ENCODE results near the gene TTLL8. TPM values are rescaled to one million over a fixed set of nuclear protein-coding genes. Genes with fewer than 3 reads are reported as not detected.
"Not testable (repeated sequence)": the region's sequence is repeated elsewhere in the genome, so short reads cannot be mapped to it uniquely, and the experiment has no call there.

TTLL8 gene
- total RNA-seq, 1 experiment from 2014 or later = not detected

GRCh38 chr22:49989826-49990225, 68.3 kb downstream of the TTLL8 start:
- DNase-seq (ENCODE audit: low read depth) = not testable (repeated sequence)

- no peak for DNase-seq (ENCODE audit: low read depth)
Measured at GRCh38 chr22:49986325-49986724, 71.8 kb downstream of the TTLL8 start.

- peak; percentile 19 for DNase-seq (ENCODE audit: low read depth)
Measured at GRCh38 chr22:49983148-49984042, 74.7 kb downstream of the TTLL8 start.

- DNase-seq (ENCODE audit: low read depth) = not testable (repeated sequence)
Measured at GRCh38 chr22:49981799-49982198, 76.3 kb downstream of the TTLL8 start.

DNA sequence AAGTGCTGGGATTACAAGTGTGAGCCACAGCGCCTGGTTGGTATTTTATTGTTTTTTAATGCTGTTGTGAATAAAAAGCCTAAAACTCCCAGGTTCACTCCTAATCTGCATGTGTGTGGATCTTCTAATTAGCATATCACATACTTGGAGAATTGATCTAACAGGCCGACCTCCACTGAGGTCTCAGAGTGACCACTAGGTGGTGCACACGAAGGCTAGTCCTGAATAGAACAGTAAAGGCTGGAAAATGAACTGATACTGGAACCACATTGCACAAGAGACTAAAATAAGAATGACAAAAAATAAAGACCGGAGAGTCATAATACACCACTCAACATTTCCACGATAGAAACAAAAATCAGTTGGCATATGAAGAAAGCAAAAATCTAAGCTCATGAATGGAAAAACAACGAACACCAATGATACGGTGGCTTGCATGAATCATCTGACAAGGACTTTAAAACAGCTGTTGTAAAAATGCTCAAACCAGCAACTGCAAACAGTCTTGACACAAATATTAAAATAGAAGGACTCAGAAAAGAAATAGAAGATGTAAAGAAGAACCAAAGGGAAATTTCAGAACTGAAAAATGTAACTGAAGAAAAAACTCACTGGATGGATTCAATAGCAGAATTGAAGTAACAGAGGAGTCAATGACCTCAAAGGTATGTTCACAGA, 78.4 kb downstream of the TTLL8 start:
- DNase-seq (ENCODE audit: low read depth) = peak; percentile 32

DNA sequence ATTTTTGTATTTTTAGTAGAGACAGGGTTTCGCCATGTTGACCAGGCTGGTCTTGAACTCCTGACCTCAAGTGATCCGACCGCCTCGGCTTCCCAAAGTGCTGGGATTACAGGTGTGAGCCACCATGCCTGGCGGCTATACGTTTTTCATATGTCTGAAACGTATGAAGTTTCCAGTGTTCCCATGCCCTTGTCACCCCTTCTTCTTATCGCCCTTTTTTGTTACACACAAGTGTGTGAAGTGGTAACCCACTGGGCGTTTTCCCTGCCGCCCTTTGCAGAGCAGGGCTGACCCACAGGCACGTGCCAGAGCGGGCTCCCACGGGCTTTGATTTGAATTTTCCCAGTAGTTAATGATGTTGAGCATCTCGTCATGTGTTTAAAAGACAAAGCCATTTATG, 80.5 kb downstream of the TTLL8 start:
- no peak for DNase-seq (ENCODE audit: low read depth)

DNA sequence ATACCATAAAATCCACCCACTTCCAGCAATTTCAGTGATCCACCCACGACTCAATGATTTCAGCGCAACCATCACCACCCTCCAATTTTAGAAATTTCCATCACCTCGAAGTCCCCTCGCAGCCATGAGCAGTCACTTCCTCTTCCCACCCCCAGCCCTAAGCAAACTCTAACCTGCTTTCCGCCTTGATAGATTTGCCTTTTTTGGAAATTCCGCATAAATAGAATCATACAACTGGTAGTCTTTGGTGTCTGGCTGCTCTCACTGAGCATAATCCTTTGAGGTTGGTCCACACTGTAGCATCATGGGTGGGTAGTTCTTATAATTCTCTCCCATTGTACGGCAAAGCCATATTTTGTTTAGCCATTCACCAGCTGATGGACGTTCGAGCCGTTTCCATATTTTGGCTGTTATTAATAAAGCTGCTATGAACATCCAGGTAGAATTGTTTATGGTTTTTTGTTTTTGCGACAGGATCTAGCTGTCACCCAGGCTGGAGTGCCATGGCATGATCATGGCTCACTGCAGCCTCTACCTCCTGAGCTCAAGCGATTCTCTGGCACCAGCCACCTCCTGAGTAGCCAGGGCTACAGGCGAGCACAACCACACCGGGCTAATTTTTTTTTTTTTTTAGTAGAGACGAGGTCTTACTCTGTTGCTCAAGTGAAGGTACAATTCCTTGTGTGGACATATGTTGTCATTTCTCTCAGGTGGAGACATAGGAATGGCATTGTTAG, 81.5 kb downstream of the TTLL8 start:
- DNase-seq (ENCODE audit: low read depth) = peak; percentile 22

- DNase-seq (ENCODE audit: low read depth) = peak; percentile 13
Measured at GRCh38 chr22:49975543-49976389, 82.3 kb downstream of the TTLL8 start.

DNA sequence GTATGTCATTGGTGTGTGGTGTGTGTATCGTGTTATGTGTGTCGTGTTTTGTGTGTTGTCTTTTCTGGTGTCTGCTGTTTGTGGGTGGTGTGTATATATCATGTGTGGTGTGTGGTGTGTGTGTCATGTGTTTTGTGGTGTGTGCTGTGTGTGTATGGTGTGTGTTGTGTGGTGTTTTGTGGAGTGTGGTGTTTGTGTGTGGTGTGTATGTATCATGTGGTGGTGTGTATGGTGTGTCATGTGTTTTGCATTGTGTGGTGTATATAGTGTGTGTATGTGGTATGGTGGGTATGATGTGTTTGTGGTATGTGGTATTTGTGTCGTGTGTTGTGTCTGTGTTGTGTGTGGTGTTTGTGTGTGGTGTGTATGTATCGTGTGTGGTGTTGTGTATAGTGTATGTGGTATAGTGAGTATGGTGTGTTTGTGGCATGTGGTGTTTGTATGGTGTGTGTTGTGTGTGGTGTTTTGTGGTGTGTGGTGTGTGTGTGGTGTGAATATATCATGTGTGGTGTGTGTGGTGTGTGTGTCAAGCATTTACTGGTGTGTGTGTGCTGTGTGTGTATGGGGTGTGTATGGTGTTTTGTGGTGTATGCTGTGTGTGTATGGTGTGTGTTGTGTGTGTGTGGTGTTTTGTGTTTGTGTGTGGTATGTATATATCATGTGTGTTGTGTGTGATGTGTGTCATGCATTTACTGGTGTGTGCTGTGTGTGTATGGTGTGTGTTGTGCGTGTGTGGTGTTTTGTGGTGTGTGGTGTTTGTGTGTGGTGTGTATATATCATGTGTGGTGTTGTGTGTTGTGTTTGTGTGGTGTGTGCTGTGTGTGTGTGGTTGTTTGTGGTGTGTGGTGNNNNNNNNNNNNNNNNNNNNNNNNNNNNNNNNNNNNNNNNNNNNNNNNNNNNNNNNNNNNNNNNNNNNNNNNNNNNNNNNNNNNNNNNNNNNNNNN, 84.8 kb downstream of the TTLL8 start:
- peak; percentile 12 for DNase-seq (ENCODE audit: low read depth)

DNA sequence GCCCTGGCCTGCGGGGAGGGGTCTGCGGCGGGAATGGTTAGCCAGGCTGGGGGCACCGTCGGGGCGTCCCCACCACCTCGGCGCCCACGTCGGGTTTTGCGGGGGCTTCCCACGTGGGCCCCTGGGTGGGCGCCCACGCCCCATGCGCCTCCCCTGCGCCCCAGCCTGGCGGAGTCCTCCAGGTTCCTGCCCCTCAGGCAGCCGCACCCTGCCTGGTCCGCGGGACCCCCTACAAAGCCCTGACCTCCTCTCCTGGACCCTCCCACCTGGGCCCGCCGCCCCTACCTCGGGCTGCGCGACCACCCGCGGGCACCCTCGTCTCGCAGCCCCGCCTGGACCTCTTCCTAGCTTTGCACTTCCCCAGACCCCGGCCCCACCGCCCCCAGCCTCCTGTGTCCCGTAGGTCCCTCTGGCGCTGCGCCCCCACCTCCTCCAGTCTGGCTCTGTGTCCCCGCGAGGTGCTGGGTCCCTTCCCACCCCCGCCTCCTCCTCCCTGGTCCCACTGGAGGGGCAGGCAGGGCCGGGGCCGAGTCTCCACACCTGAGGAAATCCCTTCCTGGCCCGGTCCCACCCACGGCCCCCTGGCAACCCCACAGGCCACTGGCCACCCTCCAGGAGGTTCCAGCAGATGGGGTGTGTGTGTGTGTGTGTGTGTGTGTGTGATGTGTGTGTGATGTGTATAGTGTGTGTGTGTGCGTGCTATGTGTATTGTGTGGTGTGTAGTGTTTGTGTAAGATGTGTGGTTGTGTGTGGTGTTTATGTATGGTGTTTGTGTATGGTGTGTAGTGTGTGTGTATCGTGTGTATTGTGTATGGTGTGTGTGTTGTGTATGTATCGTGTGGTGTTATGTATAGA, 85.7 kb downstream of the TTLL8 start:
- DNase-seq (ENCODE audit: low read depth) = peak; percentile 1

DNA sequence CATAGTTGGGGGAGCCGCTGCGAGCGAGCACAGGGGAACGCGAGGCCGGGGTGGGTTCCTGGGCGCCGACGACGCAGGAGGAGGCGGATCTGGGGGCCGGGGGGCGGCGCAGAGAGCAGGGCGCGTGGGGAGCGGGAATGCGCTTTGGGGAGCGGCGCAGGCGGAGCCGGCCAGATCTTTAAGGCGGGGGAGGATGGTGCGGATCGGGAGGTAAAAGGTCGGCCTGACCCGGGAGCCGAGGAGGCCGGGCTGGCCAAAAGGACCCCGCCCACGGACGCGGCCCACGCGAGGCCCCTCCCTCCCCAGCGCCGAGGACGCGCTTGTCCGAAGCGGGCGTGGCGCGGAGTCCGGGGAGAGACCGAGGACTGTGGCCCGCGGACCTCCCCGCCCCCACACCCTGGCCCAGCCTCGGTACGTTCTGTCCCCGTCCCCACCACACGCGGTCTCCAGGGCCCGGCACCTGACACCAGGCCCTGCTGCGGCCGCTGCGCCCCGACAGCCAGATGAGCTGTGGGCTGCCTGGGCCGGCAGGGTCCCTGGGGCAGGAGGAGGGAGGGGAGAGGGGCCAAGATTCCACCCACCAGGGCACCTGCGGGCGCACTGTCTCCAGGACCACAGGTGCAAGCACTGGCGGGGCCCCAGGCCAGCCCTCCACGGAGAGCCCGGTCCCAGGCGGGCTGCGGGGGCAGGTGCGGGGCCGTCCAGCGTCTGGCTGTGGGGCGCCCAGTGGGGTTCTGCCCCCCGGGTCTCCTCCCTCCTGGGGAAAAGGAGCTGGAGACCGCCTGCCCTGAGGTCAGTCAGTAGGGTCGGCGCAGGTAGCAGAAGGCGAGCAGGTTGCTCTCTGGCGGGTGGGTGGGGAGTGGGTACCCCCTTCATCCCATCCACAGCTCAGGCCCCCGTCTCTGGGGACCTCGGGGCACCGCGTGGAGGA, 86.6 kb downstream of the TTLL8 start:
- peak; percentile 65 for DNase-seq (ENCODE audit: low read depth)

DNA sequence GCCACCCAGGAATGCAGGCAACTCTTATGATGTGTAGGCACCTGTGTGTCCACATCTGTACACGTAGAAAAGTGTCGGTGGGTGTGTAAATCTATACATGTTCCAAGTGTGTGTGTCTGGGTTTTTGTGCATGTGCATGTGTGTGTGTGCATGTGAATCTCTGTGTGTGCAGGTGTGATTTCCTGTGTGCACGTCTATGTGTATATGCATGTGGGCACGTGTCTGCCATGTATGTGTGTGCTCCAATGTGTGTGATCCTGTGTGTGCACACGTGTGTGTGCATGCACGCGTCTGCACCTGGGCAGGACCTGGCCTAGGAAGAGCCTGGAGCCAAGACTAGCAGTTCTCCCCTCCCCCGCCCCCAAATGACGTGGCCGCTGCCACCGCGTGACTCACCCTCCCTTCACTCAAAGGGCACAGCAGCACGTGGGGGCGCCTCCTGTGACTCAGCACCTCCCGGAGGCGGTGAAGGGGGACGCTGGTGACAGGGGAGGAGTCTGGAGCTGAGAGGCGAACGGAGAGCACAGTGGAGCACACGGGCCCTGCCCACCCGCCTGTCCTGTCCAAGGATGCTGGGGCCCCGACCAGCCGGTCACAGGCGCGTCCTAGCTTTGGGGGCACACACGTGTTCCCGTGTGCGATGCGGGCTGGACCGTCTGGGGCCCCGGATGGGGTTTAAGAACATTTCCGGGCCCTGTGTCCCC, 87.4 kb downstream of the TTLL8 start:
- DNase-seq (ENCODE audit: low read depth) = peak; percentile 99

DNA sequence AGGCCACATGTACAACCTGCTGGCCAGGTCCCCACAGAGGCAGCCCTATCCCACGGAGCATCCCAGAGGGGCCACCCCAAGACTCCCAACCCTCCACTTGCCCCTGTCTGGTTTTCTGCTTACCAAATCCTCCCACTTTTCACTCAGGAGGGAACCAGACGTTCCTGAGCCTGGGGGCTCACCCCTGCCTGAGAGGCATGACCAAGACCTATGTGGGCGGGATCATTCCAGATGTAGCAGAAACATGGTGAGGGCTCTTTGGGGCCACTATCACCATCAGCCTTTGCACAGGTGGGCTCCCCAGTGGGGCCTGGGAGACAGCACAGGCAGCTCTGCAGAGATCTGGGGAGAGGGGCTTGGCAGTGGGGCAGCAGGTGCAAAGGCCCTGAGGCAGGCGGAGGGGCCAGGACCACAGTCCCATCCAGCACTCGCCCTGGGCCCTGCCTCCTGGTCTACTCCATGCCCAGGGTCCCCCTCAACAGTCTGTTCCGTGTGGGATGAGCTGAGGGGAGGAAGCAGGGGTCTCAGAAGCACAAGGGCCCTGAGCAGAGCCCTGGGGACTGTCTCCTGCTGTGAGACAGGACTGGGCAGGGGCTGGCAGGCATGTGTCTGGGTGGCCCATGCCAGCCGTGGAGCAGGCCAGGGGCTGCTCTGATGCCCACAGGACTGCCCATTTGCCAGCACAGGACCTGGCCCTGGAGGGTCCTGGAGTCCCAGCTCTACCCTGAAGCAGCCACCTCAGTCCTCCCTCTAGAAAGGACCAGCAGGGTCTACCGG, 88.2 kb downstream of the TTLL8 start:
- DNase-seq (ENCODE audit: low read depth) = peak; percentile 3

- peak; percentile 3 for DNase-seq (ENCODE audit: low read depth)
Measured at GRCh38 chr22:49968831-49969661, 89.1 kb downstream of the TTLL8 start.
